GM19452 (cell line): ENCODE measurements around the gene ERFE.
"Not testable (repeated sequence)": the region's sequence is repeated elsewhere in the genome, so short reads cannot be mapped to it uniquely, and the experiment has no call there.

ENCODE experiments used
- ATAC-seq: cut with Tn5 transposase; IDR thresholded peaks from one replicate; pipeline ENCODE4 v1.9.1; 2021; ENCODE audit not compliant: unreplicated experiment

Gene ERFE

DNA sequence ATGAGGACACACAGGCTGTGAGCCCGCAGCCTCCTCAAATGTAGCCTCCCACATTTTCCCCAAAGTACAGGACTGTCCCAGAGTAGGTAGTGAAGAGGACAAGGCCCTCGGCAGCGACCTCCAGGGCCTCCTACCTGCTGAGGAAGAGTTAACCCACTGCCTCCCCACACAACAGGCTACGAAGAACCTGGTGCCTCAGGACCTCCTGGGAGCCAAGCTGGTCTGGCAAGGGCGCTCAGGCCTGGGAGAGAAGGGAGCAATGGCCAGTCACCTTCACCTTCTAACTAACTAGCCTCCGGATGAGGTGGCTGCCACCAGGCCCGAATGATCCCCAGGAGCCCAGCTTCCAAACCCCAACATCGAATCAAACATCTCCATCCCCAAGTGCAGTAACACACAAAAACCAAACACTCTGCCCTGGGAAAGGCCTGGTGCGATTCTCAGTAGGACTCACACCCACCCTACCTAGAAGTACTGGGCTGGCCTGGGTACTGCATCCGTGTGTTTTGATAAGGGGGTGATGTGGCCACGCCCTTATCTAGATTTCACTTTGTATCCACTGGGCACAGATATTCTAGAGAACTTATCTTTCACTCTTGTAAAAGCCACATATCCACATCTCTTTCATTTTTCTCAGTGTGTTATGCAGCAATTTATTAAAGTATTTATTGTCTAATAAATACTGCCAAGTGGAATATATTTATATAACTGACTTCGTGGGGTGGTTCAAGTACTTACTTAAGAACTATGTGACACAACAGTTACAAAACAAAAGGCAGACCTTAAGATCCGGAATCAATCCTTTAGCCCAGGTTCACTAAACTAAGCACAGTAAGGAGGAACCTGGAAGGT lies 9.7 kb downstream of the ERFE start:
- ATAC-seq, result no peak

- ATAC-seq, result no peak
These were observed 10.4 kb downstream of the ERFE start for GRCh38 chr2:238169048-238169707.

- ATAC-seq, result no peak
These were observed 11.0 kb downstream of the ERFE start for GRCh38 chr2:238169708-238170251.

DNA sequence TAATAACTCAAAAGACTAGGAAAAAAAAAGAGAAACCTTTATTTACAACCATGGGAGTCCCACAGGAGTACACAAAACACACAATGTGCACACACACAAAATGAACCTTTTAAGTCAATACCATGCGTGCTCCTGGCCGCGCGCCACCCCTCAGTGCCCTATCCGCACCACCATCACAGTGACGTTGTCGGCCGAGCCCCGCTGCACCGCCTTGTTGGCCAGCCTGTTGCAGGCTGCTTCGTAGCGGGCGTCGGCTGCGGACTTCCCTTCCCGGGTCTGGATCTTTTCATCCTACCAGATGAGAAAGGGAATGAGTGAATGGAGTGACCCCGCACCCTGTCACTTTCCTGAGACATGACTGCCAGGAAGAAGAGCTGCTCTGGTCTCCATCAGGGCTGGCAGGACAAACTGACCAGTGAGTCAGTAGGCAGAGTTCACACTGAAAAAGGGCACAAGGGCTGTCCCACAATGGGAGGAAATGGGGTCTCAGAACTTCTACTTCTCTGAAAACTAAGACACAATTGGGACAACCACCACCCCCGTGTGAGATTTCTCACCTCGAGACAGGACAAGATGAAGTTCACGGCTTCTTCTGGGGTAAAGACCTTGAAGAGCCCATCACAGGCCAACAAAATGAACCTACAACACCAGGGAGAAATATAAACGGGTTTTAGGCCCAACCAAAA lies 11.8 kb downstream of the ERFE start:
- no peak for ATAC-seq

DNA sequence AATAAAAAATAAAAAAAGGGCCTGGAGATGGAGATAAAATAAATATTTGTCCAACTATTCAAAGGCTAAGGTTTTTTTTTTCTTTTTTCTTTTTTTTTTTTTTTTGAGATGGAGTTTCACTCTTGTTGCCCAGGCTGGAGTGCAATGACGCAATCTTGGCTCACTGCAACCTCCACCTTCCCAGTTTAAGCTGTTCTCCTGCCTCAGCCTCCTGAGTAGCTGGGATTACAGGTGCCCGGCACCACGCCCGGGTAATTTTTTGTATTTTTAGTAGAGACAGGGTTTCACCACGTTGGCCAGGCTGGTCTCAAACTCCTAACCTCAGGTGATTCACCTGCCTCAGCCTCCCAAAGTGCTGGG lies 12.3 kb downstream of the ERFE start:
- ATAC-seq, result not testable (repeated sequence)

- no peak for ATAC-seq
These were observed 12.9 kb downstream of the ERFE start for GRCh38 chr2:238171575-238172187.

- no peak for ATAC-seq
These were observed 13.7 kb downstream of the ERFE start for GRCh38 chr2:238172439-238172838.

DNA sequence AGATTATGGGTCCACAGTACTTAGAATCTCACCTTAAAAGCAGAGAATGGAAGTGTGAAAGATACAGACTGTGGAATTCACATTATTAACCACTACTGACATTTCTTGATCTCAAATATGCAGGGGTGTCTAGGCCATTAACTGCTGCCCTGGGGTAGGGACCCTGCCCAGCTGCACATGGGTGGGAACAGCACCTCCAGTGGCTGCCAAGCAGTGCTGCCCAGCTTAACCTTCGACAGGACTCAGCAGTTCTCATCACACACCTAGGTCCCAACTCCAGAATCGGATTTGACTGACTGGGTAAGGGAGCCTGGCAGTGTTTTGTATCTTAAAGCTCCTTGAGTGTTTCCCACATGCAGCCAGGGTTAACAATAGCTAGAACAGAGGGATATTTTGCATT lies 14.9 kb downstream of the ERFE start:
- no peak for ATAC-seq

GRCh38 chr2:238174291-238174690 lies 15.5 kb downstream of the ERFE start:
- ATAC-seq, result no peak

- ATAC-seq, result no peak
These were observed 15.9 kb downstream of the ERFE start for GRCh38 chr2:238174701-238175100.

DNA sequence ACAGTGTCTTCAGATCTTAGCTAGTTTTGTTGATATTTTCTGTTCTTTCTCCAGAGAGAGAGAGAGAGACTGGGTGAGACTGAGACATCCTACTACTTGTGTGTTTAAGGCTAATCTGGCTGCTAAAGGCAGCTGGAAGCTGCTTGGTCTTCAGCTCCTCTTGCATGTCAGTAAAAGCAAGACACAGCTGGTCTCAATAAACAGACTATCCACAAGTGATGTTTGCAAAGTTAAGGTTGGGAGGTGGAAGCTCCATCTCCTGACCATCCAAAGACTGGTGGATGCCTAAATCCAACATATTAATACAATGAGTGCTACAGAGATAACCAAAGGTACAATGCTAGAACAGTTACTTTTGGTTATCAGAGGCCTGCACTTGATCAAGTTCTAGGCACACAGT lies 17.8 kb downstream of the ERFE start:
- ATAC-seq, result no peak

- no peak for ATAC-seq
These were observed 21.8 kb downstream of the ERFE start for GRCh38 chr2:238180554-238180953.

GRCh38 chr2:238182362-238182761 lies 23.6 kb downstream of the ERFE start:
- ATAC-seq, result no peak

- ATAC-seq, result no peak
These were observed 25.1 kb downstream of the ERFE start for GRCh38 chr2:238183821-238184220.

DNA sequence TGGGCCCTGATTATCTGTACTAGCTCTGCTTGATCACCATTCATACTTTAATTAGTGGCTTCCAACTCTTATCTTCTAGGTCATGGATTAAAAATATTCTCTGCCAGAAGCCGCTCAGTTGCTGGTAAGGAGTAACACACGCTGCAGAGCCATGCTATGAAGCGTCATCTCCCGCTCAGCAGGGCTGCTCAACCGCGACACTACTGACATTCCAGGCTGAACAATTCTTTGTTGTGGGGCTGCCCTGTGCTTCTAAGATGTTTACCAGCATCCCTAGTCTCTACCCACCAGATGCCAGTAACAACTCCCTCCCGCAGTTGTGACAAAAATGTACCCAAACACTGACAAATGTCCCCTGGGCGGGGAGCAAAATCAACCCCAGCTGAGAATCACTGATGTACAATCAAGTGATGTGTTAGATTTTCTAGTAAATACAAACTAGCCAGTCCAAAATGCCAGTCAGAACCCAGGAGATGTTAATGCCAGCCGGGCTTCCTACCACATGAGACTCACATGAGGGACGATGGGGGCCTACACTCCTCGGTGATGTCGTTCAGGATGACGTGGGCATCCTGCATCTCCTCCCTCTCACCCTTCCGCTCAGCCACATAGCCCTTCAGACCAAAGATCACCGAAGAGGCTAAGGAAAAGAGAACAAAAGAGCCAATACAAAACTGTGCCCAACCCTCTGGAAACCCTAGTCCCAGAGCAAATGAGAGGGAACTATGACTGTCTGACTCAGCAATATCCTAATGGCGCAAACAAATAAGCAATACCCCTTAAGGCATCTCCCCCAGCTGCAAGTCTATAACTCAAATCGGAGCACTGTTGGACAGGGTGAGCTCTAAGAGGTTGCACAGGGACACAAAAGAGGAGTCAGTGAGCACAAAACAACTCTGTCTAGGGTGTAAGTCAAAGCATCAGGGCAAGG lies 29.1 kb downstream of the ERFE start:
- ATAC-seq, result no peak

- ATAC-seq, result no peak
These were observed 31.7 kb downstream of the ERFE start for GRCh38 chr2:238190445-238190844.

DNA sequence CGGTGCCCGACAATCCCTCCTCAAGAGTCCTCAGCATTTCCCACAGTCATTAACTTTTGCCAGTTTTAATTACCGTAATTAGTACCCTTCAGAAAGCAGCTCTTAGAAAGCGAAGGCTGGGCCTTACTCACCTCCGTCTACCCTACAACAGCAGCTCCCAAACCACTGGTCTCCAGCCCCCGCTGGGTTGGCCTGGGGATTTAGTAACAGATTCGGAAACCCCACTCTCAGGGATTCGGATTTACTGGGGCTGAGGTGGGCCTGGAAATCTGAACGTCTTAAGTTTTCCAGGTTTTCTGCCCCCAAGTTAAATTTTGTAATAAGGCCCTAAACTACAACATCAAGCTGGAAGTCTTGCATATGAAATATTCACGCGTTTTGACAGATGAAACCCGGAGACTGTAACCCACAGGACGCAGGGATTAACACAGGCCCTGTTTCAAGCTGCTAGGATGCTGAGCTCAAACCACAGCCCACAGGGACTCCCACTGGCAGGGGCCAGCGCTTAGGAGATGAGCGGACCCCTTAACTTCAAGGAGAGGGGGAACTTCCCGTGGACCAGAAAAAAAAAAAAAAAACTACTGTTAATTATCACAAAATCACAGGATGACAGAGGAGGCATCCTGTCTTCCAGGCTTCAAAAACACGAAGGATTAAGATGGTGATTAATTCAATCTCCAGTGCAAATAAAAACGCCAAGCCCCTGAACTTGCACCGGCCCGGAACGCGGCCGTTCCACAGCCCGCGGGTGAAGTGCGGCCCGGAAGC lies 43.7 kb downstream of the ERFE start:
- ATAC-seq, result no peak

DNA sequence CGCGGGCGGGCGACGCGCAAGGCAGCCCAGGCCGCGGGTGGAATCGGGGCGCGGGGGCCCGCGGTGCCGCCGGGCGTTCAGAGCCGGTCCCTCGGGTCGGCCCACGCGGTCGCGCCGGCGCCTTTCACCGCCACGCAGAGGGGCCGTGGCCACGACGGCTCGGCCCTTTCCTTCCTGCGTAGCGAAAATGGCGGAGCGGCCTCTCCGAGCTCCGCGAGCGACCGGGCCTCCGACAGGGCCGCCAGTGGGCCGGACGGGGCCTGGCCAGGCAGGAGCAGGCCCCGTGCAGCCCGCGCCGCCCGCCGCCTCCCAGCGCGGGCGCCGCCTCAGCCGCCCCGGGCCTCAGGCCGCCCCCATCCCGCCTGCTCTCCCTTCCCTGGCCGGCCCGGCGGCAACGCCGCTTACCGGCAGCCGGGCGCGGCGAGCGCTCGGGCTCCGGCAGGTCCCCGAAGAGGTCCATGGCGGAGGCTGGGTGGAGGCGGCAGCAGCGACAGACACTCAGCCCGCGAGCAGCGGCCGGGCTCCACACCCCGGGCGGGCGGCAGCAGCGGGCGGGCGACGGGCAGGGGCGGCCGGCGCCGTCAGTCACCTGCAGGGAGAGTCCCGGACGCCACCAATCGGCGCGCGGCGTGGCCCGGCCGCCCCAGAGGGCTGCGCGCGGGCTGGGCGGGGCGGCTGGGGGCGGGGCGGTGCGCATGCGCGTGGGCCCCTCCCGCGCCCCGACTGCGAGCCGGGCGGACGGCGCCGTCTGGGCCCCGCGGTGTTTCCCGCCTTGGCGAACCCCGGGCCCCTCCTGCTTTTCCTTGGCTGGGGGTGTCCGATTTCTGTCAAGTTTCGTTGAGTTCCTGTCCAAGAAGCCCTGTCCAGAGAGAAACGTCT lies 44.6 kb downstream of the ERFE start, which contains the start of gene ILKAP:
Gene ILKAP (minus strand): TSS at position 602 of the 879 bp plus-strand sequence. CDS start 142 bp downstream, at position 460.
- peak; percentile 96 for ATAC-seq
